HepG2 (cell line): ENCODE measurements around the gene KCNMA1.

Experiments used
- HOXA9 ChIP-seq: sonication (generic); formaldehyde crosslinking; IDR thresholded peaks from 2 replicates; pipeline ENCODE4 v1.8.1; 2022; ENCODE audit warnings: missing genetic modification reagents, mild to moderate bottlenecking, moderate library complexity, borderline replicate concordance
- MEF2D ChIP-seq: sonication (generic); formaldehyde crosslinking; IDR thresholded peaks from 2 replicates; pipeline ENCODE4 v1.5.1; 2020; ENCODE audit warnings: mild to moderate bottlenecking, missing genetic modification reagents
- TBL1XR1 ChIP-seq: fragments of 150-350 bp; IDR thresholded peaks from 2 replicates; pipeline ENCODE4 v1.6.1; 2014; ENCODE audit warnings: borderline replicate concordance, low read length; ENCODE audit not compliant: partially characterized antibody
- ZNF615 ChIP-seq: sonication (generic); formaldehyde crosslinking; IDR thresholded peaks from 2 replicates; pipeline ENCODE4 v1.5.0; 2020; ENCODE audit warnings: mild to moderate bottlenecking, missing genetic modification reagents, borderline replicate concordance
- ZNF687 ChIP-seq: sonication (generic); formaldehyde crosslinking; IDR thresholded peaks from 2 replicates; pipeline ENCODE4 v1.5.1; 2020; ENCODE audit warnings: mild to moderate bottlenecking, missing genetic modification reagents, moderate library complexity

GRCh38 chr10:76935941-76936613 lies 701.5 kb downstream of the KCNMA1 start:
- no peak for TF ChIP-seq ZNF615 (CRISPR knock-in tag)
- TF ChIP-seq MEF2D (CRISPR knock-in tag), result no peak
- TF ChIP-seq HOXA9 (CRISPR knock-in tag), result no peak
- no peak for TF ChIP-seq TBL1XR1
- TF ChIP-seq ZNF687 (CRISPR knock-in tag), result no peak
